GM12874 (cell line): Measurements from ENCODE around the gene TMPRSS13.

Experiments
- CTCF ChIP-seq: IDR thresholded peaks from 2 replicates; pipeline ENCODE4 v1.5.1; 2011; ENCODE audit warnings: low read depth, mild to moderate bottlenecking, control low read depth, low read length, moderate library complexity; ENCODE audit not compliant: insufficient read depth

TMPRSS13 gene

GRCh38 chr11:117877120-117877784, 52.0 kb downstream of the TMPRSS13 start:
- no peak for TF ChIP-seq CTCF

- TF ChIP-seq CTCF, result no peak
These were observed 52.7 kb downstream of the TMPRSS13 start, which contains the start of gene FXYD6 for GRCh38 chr11:117876341-117877119. FXYD6 (minus strand) TSS chr11:117876658; CDS start chr11:117842776, 33,882 bp downstream.

- TF ChIP-seq CTCF, result no peak
These were observed 53.2 kb downstream of the TMPRSS13 start for GRCh38 chr11:117876059-117876340.

GRCh38 chr11:117875382-117876058, 53.7 kb downstream of the TMPRSS13 start:
- TF ChIP-seq CTCF, result no peak

GRCh38 chr11:117874910-117875381, 54.3 kb downstream of the TMPRSS13 start:
- no peak for TF ChIP-seq CTCF

GRCh38 chr11:117874253-117874909, 54.8 kb downstream of the TMPRSS13 start:
- no peak for TF ChIP-seq CTCF

- no peak for TF ChIP-seq CTCF
These were observed 55.4 kb downstream of the TMPRSS13 start for GRCh38 chr11:117873828-117874125.
